Activated naive CD4-positive, alpha-beta T cell treated with anti-CD3 and anti-CD28 coated beads, Interleukin-2, amount 50 U/mL, for 72 hours (primary cell): ENCODE results near the gene VTA1. TPM values are rescaled to one million over a fixed set of nuclear protein-coding genes. Genes with fewer than 3 reads are reported as not detected.
A peak's percentile ranks its signal among the peaks of the same experiment; 100 is the strongest.
"Not testable (repeated sequence)": the region's sequence is repeated elsewhere in the genome, so short reads cannot be mapped to it uniquely, and the experiment has no call there.

ENCODE experiments used
- ATAC-seq, 2 donors: fragments of 150-1000 bp; cut with Tn5 transposase; 2 replicates each; pipeline ENCODE4 v1.10.0; 2021; ENCODE audit warnings: mild to moderate bottlenecking in 2 of 2, moderate library complexity in 2 of 2
- DNase-seq, 2 donors: peaks; one replicate each; pipeline ENCODE4 v3.0.0; 2021 to 2022; ENCODE audit warnings: low spot score in 2 of 2
- H3K27ac Mint-ChIP-seq, 2 donors: one replicate each; pipeline ENCODE4 v1.8.0; 2022; ENCODE audit warnings: mild to moderate bottlenecking in 2 of 2, mixed read lengths in 2 of 2
- H3K36me3 Mint-ChIP-seq, 2 donors: one replicate each; pipeline ENCODE4 v1.8.0; 2022; ENCODE audit warnings: mixed read lengths in 2 of 2
- H3K9me3 Mint-ChIP-seq, 2 donors: one replicate each; pipeline ENCODE4 v1.8.0; 2022; ENCODE audit warnings: mixed read lengths in 2 of 2
- total RNA-seq, 2 donors: library from RNA; stranded (reverse); gene quantifications; one replicate each; pipeline ENCODE4 v1.2.3, GENCODE V29; 2022

Gene VTA1, protein sequence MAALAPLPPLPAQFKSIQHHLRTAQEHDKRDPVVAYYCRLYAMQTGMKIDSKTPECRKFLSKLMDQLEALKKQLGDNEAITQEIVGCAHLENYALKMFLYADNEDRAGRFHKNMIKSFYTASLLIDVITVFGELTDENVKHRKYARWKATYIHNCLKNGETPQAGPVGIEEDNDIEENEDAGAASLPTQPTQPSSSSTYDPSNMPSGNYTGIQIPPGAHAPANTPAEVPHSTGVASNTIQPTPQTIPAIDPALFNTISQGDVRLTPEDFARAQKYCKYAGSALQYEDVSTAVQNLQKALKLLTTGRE
- 10 to 100 TPM; 42.6 to 59.4 TPM for total RNA-seq

DNA sequence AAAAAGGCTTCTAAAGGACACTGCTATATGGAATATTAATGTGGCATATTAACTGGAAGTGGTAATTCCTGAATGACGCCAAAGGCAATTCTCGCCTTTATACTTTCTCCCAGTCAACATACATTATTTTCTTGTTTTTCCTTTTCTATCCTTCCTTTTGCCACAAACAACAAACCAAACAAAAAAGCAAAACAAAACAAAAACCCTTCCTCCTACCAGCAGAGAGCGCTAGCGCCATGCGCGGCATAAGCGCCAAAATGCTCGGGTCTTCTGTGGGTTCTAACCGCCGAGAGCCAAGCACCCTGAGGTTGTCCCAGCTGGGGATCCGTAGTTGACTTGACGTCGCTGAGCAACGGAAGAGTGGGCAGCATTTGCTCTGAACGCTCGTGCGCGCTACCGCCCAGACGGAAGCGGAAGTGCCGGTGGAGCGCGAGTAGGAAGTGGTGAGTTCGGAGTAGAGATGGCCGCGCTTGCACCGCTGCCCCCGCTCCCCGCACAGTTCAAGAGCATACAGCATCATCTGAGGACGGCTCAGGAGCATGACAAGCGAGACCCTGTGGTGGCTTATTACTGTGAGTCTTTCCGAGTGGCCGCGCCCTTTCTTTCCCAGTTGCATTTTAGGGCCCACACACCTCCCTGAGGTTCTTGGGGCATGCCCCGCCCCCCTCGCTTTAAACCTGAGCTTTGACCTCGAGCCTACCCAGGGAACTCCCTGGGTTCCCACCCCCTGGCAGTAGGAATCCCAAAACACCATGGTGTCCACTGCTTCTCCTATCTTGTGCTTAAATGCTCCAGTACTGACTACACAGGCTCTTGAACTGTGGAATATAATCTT is at the start of gene VTA1, which contains the start of gene NMBR:
Gene VTA1, plus strand, starts transcription at position 436 of the 835 bp plus-strand sequence. Its CDS starts 25 bp downstream, at position 461.
Gene NMBR, minus strand, starts transcription at position 295 of the 835 bp plus-strand sequence. CDS start 58,464 bp downstream, outside the sequence.
- ATAC-seq (peak; percentile 99), DNase-seq (peak; percentile 88 to 97)
- Mint-ChIP-seq H3K27ac (peak within 1 kb of the TSS; percentile 82 to 89), H3K36me3 (peaks cover 22 to 26% of the 10 kb centered on the region in 2 donors), H3K9me3 (no peaks in the 10 kb centered on the region)

DNA sequence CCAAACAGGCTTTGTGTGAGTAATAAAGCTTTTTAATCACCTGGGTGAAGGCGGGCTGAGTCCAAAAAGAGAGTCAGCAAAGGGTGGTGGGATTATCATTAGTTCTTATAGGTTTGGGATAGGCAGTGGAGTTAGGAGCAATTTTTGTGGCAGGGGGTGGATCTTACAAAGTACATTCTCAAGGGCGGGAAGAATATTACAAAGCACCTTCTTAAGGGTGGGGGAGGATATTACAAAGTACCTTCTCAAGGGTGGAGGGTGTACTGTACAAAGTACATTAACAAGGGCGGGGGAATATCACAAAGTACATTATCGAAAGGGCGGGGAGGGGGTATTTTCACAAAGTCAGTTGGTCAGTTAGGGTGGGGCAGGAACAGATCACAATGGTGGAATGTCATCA is 42.2 kb upstream of the VTA1 start:
- not testable (repeated sequence) for H3K9me3 Mint-ChIP-seq, ATAC-seq, DNase-seq, H3K36me3 Mint-ChIP-seq, H3K27ac Mint-ChIP-seq

DNA sequence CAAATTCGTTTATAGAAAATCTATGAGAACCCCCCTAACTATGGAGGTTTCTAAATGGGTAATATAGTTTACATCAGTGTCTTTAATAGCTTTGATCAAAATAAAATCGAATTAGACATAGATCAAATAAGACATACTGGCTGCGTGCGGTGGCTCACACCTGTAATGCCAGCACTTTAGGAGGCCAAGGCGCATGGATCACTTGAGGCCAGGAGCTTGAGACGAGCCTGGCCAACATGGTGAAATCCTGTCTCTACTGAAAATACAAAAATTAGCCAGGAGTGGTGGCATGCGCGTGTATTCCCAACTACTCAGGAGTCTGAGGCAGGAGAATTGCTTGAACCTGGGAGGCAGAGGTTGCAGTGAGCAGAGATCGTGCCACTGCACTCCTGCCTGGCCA is 36.2 kb upstream of the VTA1 start:
- not testable (repeated sequence) for H3K36me3 Mint-ChIP-seq, ATAC-seq, H3K27ac Mint-ChIP-seq, DNase-seq, H3K9me3 Mint-ChIP-seq

DNA sequence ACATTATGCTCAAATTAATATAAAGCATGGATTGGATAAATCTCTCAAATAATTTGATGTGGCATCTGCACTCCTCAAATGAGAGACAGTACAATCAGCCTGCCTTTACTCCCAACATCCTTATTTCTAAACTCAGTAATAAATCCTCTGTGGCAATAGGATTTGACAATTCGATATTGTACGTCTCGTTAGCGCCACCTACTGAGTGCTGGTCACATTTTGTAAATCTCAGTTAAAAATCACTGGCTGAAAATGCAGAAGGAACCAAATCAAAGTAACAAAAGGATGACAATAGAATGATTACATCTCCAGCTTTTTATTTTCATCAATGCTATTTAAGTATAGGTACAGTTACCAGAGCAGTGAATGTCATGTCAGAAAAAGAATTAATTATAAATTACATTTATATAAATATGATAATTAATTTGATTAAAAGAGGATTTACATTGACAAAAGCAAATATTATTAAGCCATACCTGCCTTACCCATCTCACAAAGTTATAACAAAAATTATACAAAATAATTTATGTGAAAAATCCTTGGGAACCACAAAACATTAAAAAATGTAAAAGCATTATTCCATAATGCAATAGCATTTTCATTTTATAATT is 34.5 kb upstream of the VTA1 start:
- no peaks in the 10 kb centered on the region for H3K36me3 Mint-ChIP-seq
- ATAC-seq (no peak), DNase-seq (peak in 1 of 2 donors; percentile 77)
- no peaks in the 10 kb centered on the region for H3K9me3 Mint-ChIP-seq
- H3K27ac Mint-ChIP-seq: no peak overlapping the region

DNA sequence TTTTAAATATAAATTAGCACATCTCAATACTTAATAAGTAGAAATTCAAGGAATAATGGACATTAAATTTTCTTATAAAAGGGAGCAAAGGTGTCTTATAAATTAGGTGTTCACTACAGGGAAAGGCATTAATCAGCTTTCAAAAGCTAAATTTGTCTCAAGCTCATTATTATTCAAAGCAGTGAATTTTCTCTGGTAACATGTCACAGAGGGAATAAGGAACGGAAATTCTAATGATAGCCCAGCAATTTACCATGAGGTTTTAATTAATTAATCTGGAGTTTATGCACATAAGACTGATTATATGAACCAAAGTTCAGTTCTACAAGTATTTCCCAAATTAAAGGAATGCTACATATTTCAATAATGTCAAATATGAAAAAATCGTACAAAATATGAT is 29.7 kb upstream of the VTA1 start:
- Mint-ChIP-seq H3K36me3 (no peaks in the 10 kb centered on the region), H3K9me3 (no peaks in the 10 kb centered on the region), H3K27ac (no peak overlapping the region)
- DNase-seq (no peak), ATAC-seq (no peak)

DNA sequence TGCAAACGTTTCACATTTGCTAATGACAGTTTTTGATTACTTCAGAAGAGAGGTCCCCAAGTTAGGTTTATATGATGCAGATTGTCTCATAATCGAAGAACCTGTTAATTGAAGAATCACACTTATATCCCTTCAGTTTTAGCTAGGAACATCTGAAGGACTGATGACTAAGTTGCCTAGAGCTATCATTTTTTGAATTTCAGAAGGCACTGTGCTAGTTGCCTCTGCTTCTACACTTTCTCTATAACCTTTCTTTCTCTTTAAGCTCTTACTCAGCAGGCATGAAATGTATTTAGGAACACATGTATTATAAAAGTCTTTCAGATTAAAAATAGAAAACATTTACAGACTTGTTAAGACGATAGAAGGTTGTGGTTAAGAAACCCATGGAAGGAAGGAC is 28.7 kb upstream of the VTA1 start:
- no peak for ATAC-seq
- Mint-ChIP-seq H3K36me3 (no peaks in the 10 kb centered on the region), H3K9me3 (no peaks in the 10 kb centered on the region), H3K27ac (no peak overlapping the region)
- no peak for DNase-seq

DNA sequence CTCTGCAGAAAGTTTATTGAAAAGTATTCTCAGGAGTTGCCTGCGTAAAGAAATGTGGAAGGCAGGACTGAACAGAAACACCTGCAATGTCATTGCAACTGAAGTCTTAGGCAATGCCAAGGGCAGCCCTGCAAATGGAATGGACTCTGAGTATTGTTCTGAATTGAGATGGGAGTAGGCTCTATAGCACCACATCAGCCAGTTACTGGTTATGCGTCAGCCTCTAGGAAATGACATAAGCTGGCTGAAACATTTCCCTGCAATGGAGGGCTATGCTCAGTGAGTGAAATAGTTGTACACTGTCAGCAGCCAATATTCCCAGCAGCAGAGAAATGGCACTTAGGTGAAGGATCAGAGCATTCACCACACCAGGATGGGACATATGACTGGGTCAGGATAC is 28.1 kb upstream of the VTA1 start:
- Mint-ChIP-seq H3K36me3 (no peaks in the 10 kb centered on the region), H3K27ac (no peak overlapping the region)
- no peak for ATAC-seq

DNA sequence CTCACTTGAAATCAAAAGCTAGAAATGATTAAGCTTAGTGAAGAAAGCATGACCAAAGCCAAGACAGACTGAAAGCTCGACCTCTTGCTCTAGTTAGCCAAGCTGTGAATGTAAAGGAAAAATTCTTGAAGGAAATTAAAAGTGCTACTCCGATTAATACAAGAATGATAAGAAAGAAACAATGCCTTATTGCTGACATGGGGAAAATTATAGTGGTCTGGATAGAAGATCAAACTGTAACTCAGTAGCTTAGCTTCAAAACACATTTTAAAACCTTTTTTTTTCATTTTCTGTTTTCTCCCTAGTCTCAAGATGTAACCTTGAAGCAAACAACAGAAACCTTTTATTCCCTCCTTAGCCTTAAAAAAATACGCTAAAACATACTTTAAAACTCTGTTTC is 25.7 kb upstream of the VTA1 start:
- no peak for DNase-seq
- H3K9me3 Mint-ChIP-seq: no peaks in the 10 kb centered on the region
- ATAC-seq: no peak
- no peak overlapping the region for H3K27ac Mint-ChIP-seq
- H3K36me3 Mint-ChIP-seq: no peaks in the 10 kb centered on the region

More for the DNA sequence above, 28.1 kb upstream of the VTA1 start:
- DNase-seq: no peak
- H3K9me3 Mint-ChIP-seq: no peaks in the 10 kb centered on the region

DNA sequence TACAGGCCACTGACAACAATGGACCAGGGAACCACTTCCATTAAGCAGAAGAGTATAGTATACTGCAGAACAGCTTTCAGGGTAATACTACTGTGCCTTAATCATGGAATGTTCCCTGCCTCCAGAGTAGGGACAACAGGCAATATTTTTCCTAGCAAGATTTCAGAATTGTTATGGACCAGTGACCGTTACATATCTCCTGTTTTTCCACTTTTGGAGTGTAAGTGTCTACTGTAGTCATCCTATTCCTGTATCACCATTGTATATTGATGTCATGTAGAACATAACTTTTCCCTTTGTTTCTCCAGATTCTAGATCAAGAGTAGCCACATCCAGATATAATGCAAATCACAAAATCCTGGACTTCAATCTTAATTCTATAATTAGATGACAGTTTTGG is 16.2 kb upstream of the VTA1 start:
- DNase-seq: no peak
- H3K9me3 Mint-ChIP-seq: no peaks in the 10 kb centered on the region
- H3K36me3 Mint-ChIP-seq: no peaks in the 10 kb centered on the region
- no peak overlapping the region for H3K27ac Mint-ChIP-seq
- no peak for ATAC-seq

DNA sequence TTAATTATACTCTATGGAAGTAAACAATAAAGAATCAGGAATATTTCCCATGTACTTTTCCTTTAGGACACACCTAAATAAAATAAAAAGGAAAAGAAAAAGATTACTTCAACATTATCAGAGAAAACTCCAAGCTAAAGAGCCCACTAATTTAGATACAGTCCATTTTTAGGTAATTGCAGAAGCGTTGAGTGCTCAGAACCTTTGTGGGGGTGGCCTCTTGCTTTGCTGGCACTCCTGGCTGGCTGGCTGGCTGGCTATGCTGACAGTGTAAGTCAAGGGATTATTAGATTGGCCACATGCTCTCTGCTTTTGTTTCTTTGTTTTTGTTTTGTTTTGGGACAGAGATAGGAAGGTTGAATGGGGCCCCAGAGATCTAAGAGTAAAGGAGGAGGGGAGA is 14.4 kb upstream of the VTA1 start, which contains the start of gene GJE1:
Gene GJE1, plus strand, starts transcription at position 301 of the 400 bp plus-strand sequence. CDS start 234 bp downstream, outside the sequence.
- no peaks in the 10 kb centered on the region for H3K9me3 Mint-ChIP-seq
- ATAC-seq: no peak

DNA sequence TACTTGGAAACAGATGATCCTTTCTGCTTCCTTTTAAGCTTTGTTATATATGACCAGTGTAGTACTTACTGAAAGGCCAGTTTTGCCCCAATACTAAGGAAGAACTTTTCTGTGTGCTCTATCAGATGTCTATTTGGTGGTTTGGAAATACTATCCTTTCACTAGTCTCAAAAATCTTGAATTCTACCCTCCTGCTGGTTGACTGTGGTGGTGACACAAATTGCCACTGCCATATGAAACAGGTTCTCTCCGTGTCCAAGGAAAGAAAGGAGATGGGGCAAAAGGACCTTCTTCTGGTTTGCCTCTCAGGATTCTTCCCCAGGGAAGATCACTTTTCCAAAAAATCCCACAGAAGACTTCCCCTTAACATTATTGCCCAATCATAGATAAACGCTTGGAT is 8.2 kb upstream of the VTA1 start:
- no peak overlapping the region for H3K27ac Mint-ChIP-seq
- H3K36me3 Mint-ChIP-seq: no peaks in the 10 kb centered on the region
- H3K9me3 Mint-ChIP-seq: no peaks in the 10 kb centered on the region
- DNase-seq (no peak), ATAC-seq (no peak)

More for the DNA sequence above, 14.4 kb upstream of the VTA1 start, which contains the start of gene GJE1:
- H3K27ac Mint-ChIP-seq: no peak within 1 kb of the TSS
- DNase-seq: no peak
- H3K36me3 Mint-ChIP-seq: no peaks in the 10 kb centered on the region

DNA sequence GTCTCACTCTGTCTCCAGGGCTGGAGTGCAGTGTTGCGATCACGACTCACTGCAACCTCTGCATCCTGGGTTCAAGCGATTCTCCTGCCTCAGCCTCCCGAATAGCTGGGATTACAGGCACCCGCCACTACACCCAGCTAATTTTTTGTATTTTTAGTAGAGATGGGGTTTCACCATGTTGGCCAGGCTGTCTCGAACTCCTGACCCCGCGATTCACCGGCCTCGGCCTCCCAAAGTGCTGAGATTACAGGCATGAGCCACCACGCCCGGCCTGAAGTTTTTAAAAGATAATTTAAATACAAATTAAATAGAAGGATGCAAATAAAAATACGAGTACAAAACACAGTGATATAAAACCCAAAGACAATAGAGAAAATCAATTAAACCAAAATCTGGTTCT is 5.5 kb upstream of the VTA1 start:
- not testable (repeated sequence) for H3K9me3 Mint-ChIP-seq, H3K27ac Mint-ChIP-seq, H3K36me3 Mint-ChIP-seq, DNase-seq, ATAC-seq

DNA sequence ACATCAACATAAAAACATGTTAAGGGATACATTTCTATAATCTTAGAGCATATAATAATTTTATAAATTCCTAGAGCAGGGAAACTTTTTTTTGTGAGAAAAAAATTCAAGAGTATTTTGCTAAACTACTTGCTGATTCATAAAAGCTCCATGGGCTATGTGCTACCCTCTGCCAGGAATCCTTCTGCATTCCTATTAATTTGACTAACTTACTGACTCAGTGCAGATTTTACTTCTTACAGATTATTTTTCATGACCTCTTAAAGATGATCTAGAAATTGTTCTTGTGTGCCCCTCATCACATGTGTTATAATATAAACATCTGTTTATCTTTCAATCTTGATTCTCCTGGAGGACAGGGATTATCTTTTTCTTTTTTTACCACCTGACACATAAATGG is 5.7 kb downstream of the VTA1 start:
- H3K27ac Mint-ChIP-seq: no peak overlapping the region
- H3K9me3 Mint-ChIP-seq: no peaks in the 10 kb centered on the region
- no peak for DNase-seq
- no peak for ATAC-seq
- peaks cover 9 to 18% of the 10 kb centered on the region in 2 donors for H3K36me3 Mint-ChIP-seq

DNA sequence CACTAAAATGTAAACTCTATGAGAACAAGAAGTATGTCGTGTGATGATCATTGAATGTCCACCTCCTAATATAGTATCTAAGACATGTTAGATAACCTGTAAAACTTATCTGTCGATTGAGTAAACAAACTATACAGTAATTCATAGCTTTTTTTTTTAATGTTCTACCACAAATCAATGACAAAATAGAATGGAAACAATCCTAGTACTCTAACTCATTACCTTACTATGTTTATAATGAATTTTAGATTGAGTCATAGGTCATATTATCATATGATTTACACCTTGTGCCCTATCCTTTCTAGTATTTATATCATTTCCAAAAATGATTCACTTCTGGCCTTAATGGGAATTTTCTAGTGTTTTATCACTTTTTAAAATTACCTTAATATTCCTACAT is 6.1 kb downstream of the VTA1 start:
- Mint-ChIP-seq H3K36me3 (peaks cover 7 to 16% of the 10 kb centered on the region in 2 donors), H3K27ac (peak overlapping the region in 1 of 2 donors; percentile 40), H3K9me3 (no peaks in the 10 kb centered on the region)
- ATAC-seq: peak; percentile 44 to 69
- no peak for DNase-seq

DNA sequence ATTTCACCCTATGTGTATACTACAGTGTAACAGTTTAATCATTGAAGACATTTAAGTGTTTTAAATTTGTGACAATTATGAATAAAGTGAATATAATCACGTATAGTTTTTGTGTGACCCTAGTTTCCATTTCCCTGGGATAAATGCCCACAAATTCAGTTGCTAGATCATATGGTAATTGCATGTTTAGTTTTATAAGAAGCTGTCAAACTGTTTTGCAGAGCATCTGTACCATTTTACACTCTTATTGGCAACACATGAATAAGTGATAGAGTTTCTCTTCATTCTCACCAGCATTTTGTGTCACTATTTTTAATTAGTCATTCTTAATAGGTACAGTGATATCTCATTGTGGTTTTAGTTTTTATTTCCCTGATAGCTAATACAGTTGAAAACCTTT is 7.3 kb downstream of the VTA1 start:
- Mint-ChIP-seq H3K36me3 (peaks cover 5 to 12% of the 10 kb centered on the region in 2 donors), H3K9me3 (no peaks in the 10 kb centered on the region), H3K27ac (no peak overlapping the region)
- ATAC-seq: no peak
- no peak for DNase-seq

DNA sequence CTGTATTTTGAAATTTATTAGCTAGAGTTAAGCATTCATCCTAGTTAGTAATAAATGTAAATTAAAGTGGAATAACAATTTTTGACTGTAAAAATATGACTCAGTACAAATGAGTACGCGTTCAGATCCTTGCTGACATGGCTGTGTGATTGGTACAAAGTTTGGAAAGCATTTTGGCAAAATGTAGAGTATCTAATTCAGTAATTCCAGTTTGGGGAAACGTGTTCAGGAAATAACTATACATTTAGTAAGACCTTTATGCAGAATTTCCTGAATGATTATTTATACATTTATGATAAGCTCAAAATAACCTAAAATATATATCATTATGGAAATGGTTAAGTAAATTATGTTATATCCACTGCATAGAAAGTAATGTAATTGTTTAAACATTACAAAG is 8.0 kb downstream of the VTA1 start:
- Mint-ChIP-seq H3K9me3 (no peaks in the 10 kb centered on the region), H3K27ac (no peak overlapping the region), H3K36me3 (peaks cover 4 to 11% of the 10 kb centered on the region in 2 donors)
- no peak for DNase-seq
- ATAC-seq: no peak
